HCT116 (cell line): Measurements from ENCODE around the gene WSCD2.

Source experiments
- JUND ChIP-seq: IDR thresholded peaks from 2 replicates; pipeline ENCODE4 v1.6.1; 2012
- POLR2A ChIP-seq: IDR thresholded peaks from 2 replicates; pipeline ENCODE4 v1.7.0; 2011; ENCODE audit warnings: borderline replicate concordance; ENCODE audit not compliant: insufficient read depth, insufficient read length; ENCODE audit errors: extremely low read depth
- POLR2AphosphoS5 ChIP-seq: IDR thresholded peaks from 2 replicates; pipeline ENCODE4 v1.6.1; 2011; ENCODE audit warnings: mild to moderate bottlenecking, low read depth, low read length, moderate library complexity
- TCF7L2 ChIP-seq: IDR thresholded peaks from 2 replicates; pipeline ENCODE4 v1.7.0; 2011; ENCODE audit warnings: borderline replicate concordance, inconsistent platforms; ENCODE audit not compliant: insufficient read depth, insufficient read length; ENCODE audit errors: extremely low read depth
- ZNF274 ChIP-seq: fragments of 200-500 bp; sonication (Bioruptor generic); IDR thresholded peaks from 2 replicates; pipeline ENCODE4 v1.6.1; 2014; ENCODE audit warnings: mild to moderate bottlenecking, low read depth, low read length, inconsistent platforms
- TF ChIP-seq, protein P1 (sequence below), 3 experiments: fragments of 200-600 bp in 1 of 3; sonication (generic) in 1 of 3; IDR thresholded peaks in 2 of 3; conservative IDR thresholded peaks in 1 of 3; 2 replicates each; pipeline ENCODE4 v1.5.1; 2012 to 2017; ENCODE audit warnings: low read depth in 2 of 3, low read length in 2 of 3, antibody characterized with exemption in 1 of 3, borderline replicate concordance in 1 of 3, control low read depth in 1 of 3, mild to moderate bottlenecking in 1 of 3, mixed read lengths in 1 of 3, mixed run types in 1 of 3, moderate library complexity in 1 of 3; ENCODE audit not compliant: insufficient read depth in 1 of 3
- TF ChIP-seq, protein P2 (sequence below): IDR thresholded peaks from 2 replicates; pipeline ENCODE4 v1.6.1; 2011; ENCODE audit warnings: mild to moderate bottlenecking, low read length, moderate library complexity; ENCODE audit not compliant: insufficient replicate concordance; ENCODE audit errors: extremely low read depth

GRCh38 chr12:108097160-108097911 lies 31.8 kb upstream of the WSCD2 start:
- no peak for TF ChIP-seq JUND
- TF ChIP-seq ZNF274 = no peak
- TF ChIP-seq, protein P1, sequence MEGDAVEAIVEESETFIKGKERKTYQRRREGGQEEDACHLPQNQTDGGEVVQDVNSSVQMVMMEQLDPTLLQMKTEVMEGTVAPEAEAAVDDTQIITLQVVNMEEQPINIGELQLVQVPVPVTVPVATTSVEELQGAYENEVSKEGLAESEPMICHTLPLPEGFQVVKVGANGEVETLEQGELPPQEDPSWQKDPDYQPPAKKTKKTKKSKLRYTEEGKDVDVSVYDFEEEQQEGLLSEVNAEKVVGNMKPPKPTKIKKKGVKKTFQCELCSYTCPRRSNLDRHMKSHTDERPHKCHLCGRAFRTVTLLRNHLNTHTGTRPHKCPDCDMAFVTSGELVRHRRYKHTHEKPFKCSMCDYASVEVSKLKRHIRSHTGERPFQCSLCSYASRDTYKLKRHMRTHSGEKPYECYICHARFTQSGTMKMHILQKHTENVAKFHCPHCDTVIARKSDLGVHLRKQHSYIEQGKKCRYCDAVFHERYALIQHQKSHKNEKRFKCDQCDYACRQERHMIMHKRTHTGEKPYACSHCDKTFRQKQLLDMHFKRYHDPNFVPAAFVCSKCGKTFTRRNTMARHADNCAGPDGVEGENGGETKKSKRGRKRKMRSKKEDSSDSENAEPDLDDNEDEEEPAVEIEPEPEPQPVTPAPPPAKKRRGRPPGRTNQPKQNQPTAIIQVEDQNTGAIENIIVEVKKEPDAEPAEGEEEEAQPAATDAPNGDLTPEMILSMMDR (IDR thresholded peaks at IDR 0.05 in 2 of 3, conservative IDR thresholded peaks at IDR 0.05 in 1 of 3; ENCODE audit: borderline replicate concordance in 1 of 3, insufficient read depth in 1 of 3, low read depth in 2 of 3, low read length in 2 of 3) = no peak
- TF ChIP-seq, protein P2, sequence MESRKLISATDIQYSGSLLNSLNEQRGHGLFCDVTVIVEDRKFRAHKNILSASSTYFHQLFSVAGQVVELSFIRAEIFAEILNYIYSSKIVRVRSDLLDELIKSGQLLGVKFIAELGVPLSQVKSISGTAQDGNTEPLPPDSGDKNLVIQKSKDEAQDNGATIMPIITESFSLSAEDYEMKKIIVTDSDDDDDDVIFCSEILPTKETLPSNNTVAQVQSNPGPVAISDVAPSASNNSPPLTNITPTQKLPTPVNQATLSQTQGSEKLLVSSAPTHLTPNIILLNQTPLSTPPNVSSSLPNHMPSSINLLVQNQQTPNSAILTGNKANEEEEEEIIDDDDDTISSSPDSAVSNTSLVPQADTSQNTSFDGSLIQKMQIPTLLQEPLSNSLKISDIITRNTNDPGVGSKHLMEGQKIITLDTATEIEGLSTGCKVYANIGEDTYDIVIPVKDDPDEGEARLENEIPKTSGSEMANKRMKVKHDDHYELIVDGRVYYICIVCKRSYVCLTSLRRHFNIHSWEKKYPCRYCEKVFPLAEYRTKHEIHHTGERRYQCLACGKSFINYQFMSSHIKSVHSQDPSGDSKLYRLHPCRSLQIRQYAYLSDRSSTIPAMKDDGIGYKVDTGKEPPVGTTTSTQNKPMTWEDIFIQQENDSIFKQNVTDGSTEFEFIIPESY = no peak
- TF ChIP-seq POLR2A = no peak
- no peak for TF ChIP-seq POLR2AphosphoS5
- no peak for TF ChIP-seq TCF7L2
